HepG2 (cell line): ENCODE measurements around the gene SLCO3A1. TPM values are rescaled to one million over a fixed set of nuclear protein-coding genes. Genes with fewer than 3 reads are reported as not detected.

ENCODE experiments used
- ATAC-seq: fragments of 200-7000 bp; cut with Tn5 transposase; 3 replicates; pipeline ENCODE4 v1.9.1; 2020; ENCODE audit warnings: mild to moderate bottlenecking, moderate library complexity
- BruUV-seq: library from RNA; stranded (reverse); fragments of 400-500 nt; replicated peaks from 2 replicates; lab custom pipeline; 2021; lab: Mats Ljungman, UMichigan
- CTCF ChIA-PET: fragments of 300-600 bp; formaldehyde crosslinking; extraction: SDS; loops from one replicate; lab custom pipeline; 2021; ENCODE audit warnings: low total read pairs, inconsistent platforms, low intra/inter-chr PET ratio; lab: Yijun Ruan, JAX
- POLR2A ChIA-PET: fragments of 350-600 bp; sonication (Branson Sonifier 250); formaldehyde crosslinking; loops from one replicate; lab custom pipeline; 2020; ENCODE audit warnings: antibody characterized with exemption, inconsistent platforms; lab: Yijun Ruan, JAX
- DNase-seq: peaks from one replicate; pipeline ENCODE4 v3.0.0-alpha.2; 2015; ENCODE audit warnings: low spot score
- FAIRE-seq: peaks from 3 replicates; lab custom pipeline; 2011; peaks lifted over from hg19 to GRCh38; lab: Jason Lieb, UNC
- H2AFZ ChIP-seq: one replicate; pipeline ENCODE4 v1.6.1; 2011; ENCODE audit warnings: low read length, inconsistent platforms
- H3K27ac ChIP-seq: fragments of 300-600 bp; 3 replicates; pipeline ENCODE4 v1.8.0; 2011; ENCODE audit warnings: mixed run types, mild to moderate bottlenecking, mixed read lengths, low read length, inconsistent platforms; ENCODE audit not compliant: insufficient read depth; ENCODE audit errors: extremely low read length
- H3K27me3 ChIP-seq, 2 experiments: fragments of 200-600 bp in 1 of 2; 2 replicates in 1 of 2; 3 replicates in 1 of 2; pipeline versions ENCODE4 v1.6.0 to v1.8.0; 2011; ENCODE audit warnings: low read length in 2 of 2, mild to moderate bottlenecking in 2 of 2, moderate library complexity in 2 of 2, inconsistent platforms in 1 of 2; ENCODE audit not compliant: insufficient read depth in 2 of 2, control insufficient read depth in 1 of 2
- H3K36me3 ChIP-seq, 2 experiments: fragments of 200-600 bp in 1 of 2; replicated peaks in 1 of 2; 2 replicates in 1 of 2; 3 replicates in 1 of 2; pipeline versions ENCODE4 v1.5.1 to v1.8.0; 2011; ENCODE audit warnings: low read length in 2 of 2, inconsistent platforms in 1 of 2; ENCODE audit not compliant: insufficient read depth in 2 of 2, control insufficient read depth in 1 of 2
- H3K4me1 ChIP-seq: 2 replicates; pipeline ENCODE4 v1.5.1; 2012; ENCODE audit warnings: low read length, inconsistent platforms; ENCODE audit not compliant: insufficient read depth
- H3K4me2 ChIP-seq: 2 replicates; pipeline ENCODE4 v1.6.0; 2011; ENCODE audit warnings: low read depth, low read length, inconsistent platforms
- H3K4me3 ChIP-seq, 3 experiments: fragments of 200-600 bp in 1 of 3; sonication (generic), shearing (Covaris generic) in 1 of 3; replicated peaks in 1 of 3; 2 replicates each; pipeline ENCODE4 v1.5.1; 2011 to 2016; ENCODE audit warnings: low read length in 3 of 3, inconsistent platforms in 2 of 3, low read depth in 2 of 3, mild to moderate bottlenecking in 2 of 3, control low read depth in 1 of 3, mixed read lengths in 1 of 3; ENCODE audit not compliant: insufficient read depth in 1 of 3
- H3K79me2 ChIP-seq: one replicate; pipeline ENCODE4 v1.6.1; 2011; ENCODE audit warnings: low read length, inconsistent platforms; ENCODE audit not compliant: insufficient read depth
- H3K9ac ChIP-seq: 2 replicates; pipeline ENCODE4 v1.6.0; 2011; ENCODE audit warnings: mild to moderate bottlenecking, low read depth, low read length, inconsistent platforms; ENCODE audit not compliant: insufficient read depth
- H3K9me3 ChIP-seq: 2 replicates; pipeline ENCODE4 v1.5.1; 2012; ENCODE audit warnings: mild to moderate bottlenecking, low read length
- H4K20me1 ChIP-seq: 2 replicates; pipeline ENCODE4 v1.6.0; 2011; ENCODE audit warnings: inconsistent platforms, mild to moderate bottlenecking, low read length, moderate library complexity; ENCODE audit not compliant: insufficient read depth
- CTCF ChIP-seq: sonication (generic); formaldehyde crosslinking; IDR thresholded peaks from 2 replicates; pipeline ENCODE4 v1.5.0; 2020; ENCODE audit warnings: mild to moderate bottlenecking, missing genetic modification reagents, moderate library complexity
- HNF4G ChIP-seq, 2 experiments: sonication (generic) in 1 of 2; formaldehyde crosslinking in 1 of 2; IDR thresholded peaks; 2 replicates each; pipeline versions ENCODE4 v1.4.0 to v1.6.1; 2011 to 2020; ENCODE audit warnings: borderline replicate concordance in 2 of 2, low read depth in 2 of 2, mild to moderate bottlenecking in 2 of 2, low read length in 1 of 2, missing genetic modification reagents in 1 of 2, moderate library complexity in 1 of 2
- KDM4B ChIP-seq: sonication (generic); formaldehyde crosslinking; IDR thresholded peaks from 2 replicates; pipeline ENCODE4 v1.4.0; 2020; ENCODE audit warnings: missing genetic modification reagents
- MBD4 ChIP-seq: IDR thresholded peaks from 2 replicates; pipeline ENCODE4 v1.6.1; 2012; ENCODE audit warnings: low read length, inconsistent platforms, borderline replicate concordance
- MXD3 ChIP-seq: IDR thresholded peaks from 2 replicates; pipeline ENCODE4 v1.6.1; 2016; ENCODE audit warnings: mild to moderate bottlenecking, missing biosample characterization, missing genetic modification reagents
- PHF20 ChIP-seq: sonication (generic); formaldehyde crosslinking; IDR thresholded peaks from 2 replicates; pipeline ENCODE4 v1.5.0; 2020; ENCODE audit warnings: mild to moderate bottlenecking, missing genetic modification reagents
- SP5 ChIP-seq: IDR thresholded peaks from 2 replicates; pipeline ENCODE4 v1.6.1; 2016; ENCODE audit warnings: low read depth, borderline replicate concordance
- SYNCRIP ChIP-seq: fragments of 200-400 bp; formaldehyde crosslinking; IDR thresholded peaks from 2 replicates; pipeline ENCODE4 v1.6.1; 2018; ENCODE audit warnings: mild to moderate bottlenecking, low read depth, low read length; ENCODE audit not compliant: insufficient read depth
- TGIF2 ChIP-seq: IDR thresholded peaks from 2 replicates; pipeline ENCODE4 v1.6.1; 2016; ENCODE audit warnings: control low read depth, missing compliant biosample characterization
- ZNF576 ChIP-seq: sonication (generic); formaldehyde crosslinking; IDR thresholded peaks from 2 replicates; pipeline ENCODE4 v1.4.0; 2020; ENCODE audit warnings: mild to moderate bottlenecking, missing genetic modification reagents
- ZNF598 ChIP-seq: sonication (generic); formaldehyde crosslinking; IDR thresholded peaks from 2 replicates; pipeline ENCODE4 v1.5.1; 2020; ENCODE audit warnings: mild to moderate bottlenecking, missing genetic modification reagents, borderline replicate concordance
- ZNF614 ChIP-seq: IDR thresholded peaks from 2 replicates; pipeline ENCODE4 v1.6.1; 2018; ENCODE audit warnings: missing biosample characterization, missing genetic modification reagents, inconsistent platforms, borderline replicate concordance
- ZNF720 ChIP-seq: sonication (generic); formaldehyde crosslinking; IDR thresholded peaks from 2 replicates; pipeline ENCODE4 v1.4.0; 2020; ENCODE audit warnings: missing genetic modification reagents
- ZNF776 ChIP-seq: sonication (generic); formaldehyde crosslinking; IDR thresholded peaks from 2 replicates; pipeline ENCODE4 v1.4.0; 2020; ENCODE audit warnings: mild to moderate bottlenecking, missing genetic modification reagents
- WGBS: methylation state at CpG from one replicate; pipeline ENCODE4 v1.1.6; 2017; ENCODE audit warnings: low lambda C conversion rate; 5-methylcytosine and 5-hydroxymethylcytosine counted together
- in situ Hi-C: cut with HindIII; loops from 2 replicates; pipeline ENCODE4 v1.10.0; 2017; ENCODE audit warnings: low pct_unique_long_range_greater_than_20kb; ENCODE audit not compliant: extremely low pct_ligation_motif_present
- intact Hi-C: fragments of 100-400 bp; cut with micrococcal nuclease; formaldehyde crosslinking; loops from one replicate; pipeline ENCODE4 v1.10.0; 2022; ENCODE audit not compliant: unreplicated experiment
- polyA plus RNA-seq, 8 experiments: library from polyadenylated mRNA; depleted of rRNA in 3 of 8; stranded (reverse) in 7 of 8; unstranded in 1 of 8; fragments of >200 nt; fragmentation: Illumina TruSeq in 4 of 8; extraction: Trizol in 4 of 8; gene quantifications; 2 replicates each; pipeline versions ENCODE4 v1.2.1 to v1.2.3, GENCODE V29; 2011 to 2016; ENCODE audit warnings: low read depth in 4 of 8, missing spikeins in 1 of 8, mixed read lengths in 1 of 8; ENCODE audit not compliant: insufficient read depth in 1 of 8
- total RNA-seq, 5 experiments: library from RNA; depleted of rRNA; stranded (reverse); fragments of >200 nt; fragmentation: Illumina TruSeq; extraction: Trizol; gene quantifications; 2 replicates each; pipeline ENCODE4 v1.2.3, GENCODE V29; 2016; ENCODE audit warnings: low read depth in 1 of 5

Gene SLCO3A1
- total and polyA plus RNA-seq, 2 of the 13 experiments (the other 11 are each of a cell fraction or from before 2014, with no cell fraction given) = 0.02 TPM; not detected in 1

GRCh38 chr15:91916051-91916450 lies 62.5 kb downstream of the SLCO3A1 start:
- Histone ChIP-seq H3K4me3 (no peak overlapping the region), H4K20me1 (no peaks in the 10 kb centered on the region), H3K36me3 (no peaks in the 10 kb centered on the region), H3K27me3 (peaks cover 1 to 12% of the 10 kb centered on the region in 2 experiments; a peak in 2 of 5 replicates), H3K4me2 (no peak overlapping the region), H3K27ac (no peak overlapping the region), H3K4me1 (no peaks in the 10 kb centered on the region), H3K9me3 (no peaks in the 10 kb centered on the region), H3K79me2 (no peaks in the 10 kb centered on the region), H2AFZ (no peak overlapping the region), H3K9ac (no peak overlapping the region)
- DNase-seq = no peak
- CTCF ChIA-PET = no interaction called here
- ATAC-seq = no peak
- 80% methylated on average over 29 of the region's 48 CpGs for WGBS
- FAIRE-seq = no peak
- intact Hi-C loops (no loop called here), in situ Hi-C loops (no loop called here)
- POLR2A ChIA-PET = no interaction called here
- TF ChIP-seq ZNF776 (CRISPR knock-in tag) (no peak), PHF20 (no peak), MXD3 (CRISPR knock-in tag) (no peak), TGIF2 (CRISPR knock-in tag) (no peak), HNF4G (IDR thresholded peaks at IDR 0.05; ENCODE audit: borderline replicate concordance, low read depth, low read length) (no peak), HNF4G (CRISPR knock-in tag; IDR thresholded peaks at IDR 0.05; ENCODE audit: borderline replicate concordance, low read depth) (no peak), ZNF614 (no peak), ZNF720 (CRISPR knock-in tag) (no peak), KDM4B (no peak), MBD4 (no peak), SP5 (CRISPR knock-in tag) (no peak), ZNF576 (CRISPR knock-in tag) (no peak), ZNF598 (no peak), SYNCRIP (no peak), CTCF (CRISPR knock-in tag) (no peak)
- no TSS peak for BruUV-seq
